HG03354 (cell line): ENCODE measurements around the gene C16orf95.

Source experiments
- ATAC-seq: cut with Tn5 transposase; IDR thresholded peaks from one replicate; pipeline ENCODE4 v1.9.1; 2021; ENCODE audit warnings: mild to moderate bottlenecking; ENCODE audit not compliant: unreplicated experiment, poor library complexity, severe bottlenecking

The C16orf95 gene

DNA sequence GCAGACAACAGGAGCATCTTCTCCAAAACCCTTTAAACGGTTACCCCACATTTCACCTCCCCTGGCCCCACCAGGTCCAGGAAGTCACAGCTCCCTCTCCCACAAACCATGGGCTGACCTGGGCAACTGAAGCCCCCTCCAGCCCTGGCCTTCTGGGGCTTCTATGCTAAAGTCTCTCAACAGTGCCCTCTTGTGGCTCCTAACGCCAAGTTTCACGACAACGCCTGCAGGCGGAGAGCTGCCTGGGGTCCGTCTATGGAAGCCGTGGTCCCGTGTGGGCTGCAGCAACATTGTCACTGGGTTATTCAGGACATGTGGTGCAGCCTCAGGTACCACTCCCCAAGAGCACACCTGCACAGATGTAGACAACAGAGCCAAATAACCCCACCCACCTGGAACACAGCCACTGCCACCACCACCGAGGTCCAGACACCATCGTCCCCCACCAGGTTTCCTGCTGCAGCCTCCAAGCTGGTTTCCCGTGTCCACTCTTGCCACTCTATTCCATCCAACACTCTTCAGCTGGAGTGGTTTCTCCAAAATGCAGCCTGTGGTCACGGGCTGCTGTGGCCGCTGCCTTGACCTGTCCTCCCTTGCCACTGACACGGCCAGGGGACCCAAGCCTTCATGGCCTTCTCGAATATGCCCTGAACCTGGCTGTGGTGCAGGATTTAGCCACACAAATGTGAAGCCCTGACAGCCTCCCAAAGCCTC, 19.1 kb downstream of the C16orf95 start:
- ATAC-seq: no peak

DNA sequence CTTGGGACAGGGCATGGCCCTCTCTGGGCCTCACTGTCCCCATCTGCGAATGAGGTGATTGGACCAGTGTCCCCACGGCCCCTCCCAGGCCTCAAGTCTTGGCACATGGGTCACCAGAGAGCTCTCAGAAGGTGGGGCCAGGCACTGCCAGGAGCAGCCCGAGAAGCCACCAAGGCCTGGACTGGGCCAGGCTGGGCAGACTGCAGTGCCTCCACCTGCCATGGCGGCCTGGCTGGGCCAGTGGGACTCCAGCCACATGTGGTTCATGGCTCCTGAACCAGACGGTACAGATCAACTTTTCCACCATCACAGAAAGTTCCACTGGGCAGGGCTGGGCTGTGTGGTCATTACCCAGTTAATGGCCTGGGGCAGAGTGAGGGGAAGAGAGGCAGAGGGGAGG, 19.8 kb downstream of the C16orf95 start:
- ATAC-seq: no peak

DNA sequence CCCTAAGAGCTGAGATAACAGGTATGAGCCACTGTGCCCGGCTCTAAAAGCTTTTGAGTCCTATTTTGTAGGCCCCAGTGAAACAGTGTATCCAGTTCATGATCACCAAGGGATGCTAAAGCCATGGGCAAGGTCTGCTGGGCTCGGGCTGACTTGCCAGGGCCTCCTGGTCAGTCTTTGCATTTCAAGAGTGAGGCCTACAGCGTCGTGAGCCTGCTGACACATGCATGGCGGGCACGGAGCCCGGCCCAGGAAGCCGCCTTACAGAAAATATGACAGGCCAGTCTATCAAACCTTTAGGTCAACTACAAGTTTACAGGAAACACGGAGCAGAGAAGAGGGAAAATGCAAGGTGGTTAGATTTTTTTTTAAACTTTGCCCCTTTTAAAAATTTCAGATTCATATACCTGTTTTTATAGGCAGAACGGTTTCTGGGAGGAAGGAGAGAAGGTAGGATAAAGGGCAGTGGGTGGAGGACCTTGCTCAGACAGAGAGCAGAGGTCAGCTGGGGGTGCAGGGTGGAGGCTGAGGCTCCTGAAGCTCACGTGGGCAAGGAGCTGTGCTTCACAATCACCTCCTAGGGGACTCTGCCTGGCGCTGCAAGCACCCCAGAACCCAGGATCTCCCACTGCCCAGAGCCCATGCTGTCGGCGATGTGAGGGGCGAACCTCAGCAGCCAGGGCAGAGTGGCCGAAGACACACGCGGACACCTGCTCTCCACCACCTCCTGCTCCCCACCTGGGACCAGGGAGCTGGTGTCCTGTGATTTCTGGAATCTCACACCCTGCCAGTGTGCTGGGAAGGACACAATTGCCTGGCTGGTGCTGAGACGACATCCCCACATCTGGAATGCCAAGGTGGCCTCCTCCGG, 21.3 kb downstream of the C16orf95 start:
- no peak for ATAC-seq

DNA sequence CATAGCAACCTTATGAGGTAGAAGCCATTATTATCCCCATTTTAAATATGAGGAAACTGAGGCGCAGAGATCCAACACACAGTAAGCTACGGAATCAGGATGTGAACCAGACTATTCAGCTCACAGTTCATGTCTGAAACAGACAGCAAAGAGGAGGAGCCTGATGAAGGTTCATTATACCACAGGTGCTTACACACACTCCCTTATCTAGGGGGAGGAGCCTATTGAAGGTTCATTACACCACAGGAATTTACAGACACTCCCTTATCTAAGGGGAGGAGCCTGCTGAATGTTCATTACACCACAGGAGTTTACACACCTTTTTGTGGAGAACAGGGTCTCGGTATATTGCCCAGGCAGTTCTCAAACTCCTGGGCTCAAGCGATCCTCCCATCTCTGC, 21.9 kb downstream of the C16orf95 start:
- no peak for ATAC-seq

DNA sequence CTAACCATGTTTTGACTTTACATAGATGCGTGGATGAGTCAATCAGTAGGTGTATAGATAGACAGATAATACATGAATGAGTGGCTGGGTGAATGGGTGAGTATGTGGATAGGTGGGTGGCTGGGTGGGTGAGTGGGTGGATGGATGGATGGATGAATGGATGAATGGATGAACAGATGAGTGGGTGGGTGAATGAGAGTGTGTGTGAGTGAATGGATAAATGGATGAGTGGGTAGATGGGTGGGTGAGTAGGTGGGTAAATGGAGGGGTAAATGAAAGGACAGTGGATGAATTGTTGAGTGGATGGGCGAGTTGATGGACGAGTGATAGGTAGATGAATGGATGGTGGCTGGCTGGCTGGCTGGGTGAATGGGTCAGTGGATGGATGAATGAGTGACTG, 23.2 kb downstream of the C16orf95 start:
- no peak for ATAC-seq

DNA sequence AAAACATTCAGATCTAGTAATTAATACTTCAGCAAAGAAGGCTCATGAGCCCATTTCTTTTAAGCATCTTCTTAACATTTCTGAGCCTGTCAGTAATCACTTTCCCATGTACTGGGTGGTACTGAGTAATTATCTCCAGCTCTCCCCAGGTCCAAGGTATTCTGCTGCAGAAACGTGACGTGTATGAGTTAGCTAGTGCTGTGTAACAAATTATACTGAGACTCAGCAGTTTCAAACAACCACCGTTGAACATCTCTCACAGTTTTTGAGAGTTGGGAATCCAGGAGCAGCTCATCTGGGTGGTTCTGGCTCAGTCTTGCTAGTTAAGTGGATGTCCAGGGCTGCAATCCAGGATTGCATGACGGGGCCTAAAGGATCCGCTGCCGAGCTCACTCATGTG, 25.2 kb downstream of the C16orf95 start:
- no peak for ATAC-seq

DNA sequence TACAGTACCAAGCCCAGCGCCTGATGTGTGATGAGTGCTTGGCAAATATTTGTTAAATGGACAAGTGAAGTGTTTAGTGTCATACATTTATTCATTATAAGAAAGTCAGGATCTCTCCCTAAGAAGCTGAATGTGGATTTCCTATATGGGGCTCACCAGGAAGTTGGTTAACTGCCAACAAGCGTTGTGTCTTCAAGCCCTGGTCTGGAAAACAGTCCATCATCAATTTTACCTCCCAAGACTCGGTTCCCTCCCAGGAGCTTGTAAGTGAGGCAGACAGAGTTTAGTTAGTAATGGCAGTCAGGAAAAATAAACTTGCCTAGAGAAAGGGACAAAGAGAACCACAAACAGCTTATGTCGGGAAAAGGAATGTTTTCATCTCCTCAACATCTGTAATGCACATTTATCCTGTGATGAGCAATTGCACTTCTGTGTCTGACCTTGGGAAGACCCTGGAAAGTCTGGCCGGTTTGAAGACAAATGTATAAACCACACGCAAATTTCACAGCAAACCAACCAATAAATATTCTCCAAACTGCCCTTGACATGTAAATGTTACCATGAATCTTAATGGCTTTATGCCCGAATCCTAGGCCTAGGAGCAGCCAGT, 28.3 kb downstream of the C16orf95 start:
- ATAC-seq: no peak

DNA sequence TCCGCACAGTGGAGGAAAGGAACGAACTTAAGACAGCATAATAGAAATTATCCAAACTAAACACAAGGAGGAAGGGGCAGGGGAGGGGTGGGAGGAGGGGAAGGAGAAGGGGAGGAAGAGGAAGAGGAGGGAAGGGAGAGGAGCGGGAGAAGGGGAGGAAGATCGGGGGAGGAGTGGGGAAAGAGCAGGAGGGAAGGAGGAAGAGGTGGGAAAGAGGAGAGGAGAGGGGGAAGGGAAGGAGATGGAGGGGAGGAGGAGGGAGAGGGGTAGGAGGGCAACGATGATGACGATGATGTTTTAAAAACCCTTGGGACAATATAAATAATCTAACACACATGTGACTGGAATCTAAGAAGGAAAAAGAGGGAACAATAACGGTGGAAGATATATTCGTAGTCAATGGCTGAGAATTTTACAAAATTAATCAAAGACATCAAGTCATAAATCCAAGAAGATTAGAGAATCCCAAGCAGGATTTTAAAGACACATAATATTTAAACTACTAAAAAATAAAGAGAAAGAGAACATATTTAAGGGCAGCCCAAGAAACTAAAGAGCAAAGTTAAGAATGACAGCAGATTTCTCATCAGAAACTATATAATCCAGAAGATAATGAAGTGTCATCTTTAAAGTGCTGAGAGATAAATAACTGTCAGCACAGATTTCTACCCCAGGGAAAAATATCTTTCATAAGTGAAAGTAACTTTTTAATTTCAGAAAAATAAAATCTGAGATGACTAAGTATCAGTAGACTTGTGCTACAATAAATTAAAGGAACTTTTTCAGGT, 30.2 kb downstream of the C16orf95 start:
- ATAC-seq: no peak

DNA sequence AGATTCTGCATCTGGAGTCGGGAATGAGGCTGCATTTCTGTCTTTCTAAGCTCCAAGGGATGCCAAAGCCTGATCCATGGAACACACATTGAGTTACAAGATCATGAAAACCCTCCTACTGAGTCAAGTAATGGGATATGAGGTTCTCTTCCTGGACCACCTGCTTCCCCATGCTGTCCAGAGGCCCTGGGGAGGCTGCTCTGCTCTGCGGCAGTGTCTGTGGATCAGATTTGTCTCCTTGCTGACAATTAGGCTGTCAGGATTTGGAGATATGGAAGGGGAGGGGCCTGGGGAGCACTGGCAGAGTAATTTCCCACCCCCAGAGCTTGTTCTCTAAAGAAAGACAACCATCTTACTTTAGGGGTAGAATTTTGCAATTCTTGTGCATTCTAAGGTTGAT, 33.0 kb downstream of the C16orf95 start:
- no peak for ATAC-seq

DNA sequence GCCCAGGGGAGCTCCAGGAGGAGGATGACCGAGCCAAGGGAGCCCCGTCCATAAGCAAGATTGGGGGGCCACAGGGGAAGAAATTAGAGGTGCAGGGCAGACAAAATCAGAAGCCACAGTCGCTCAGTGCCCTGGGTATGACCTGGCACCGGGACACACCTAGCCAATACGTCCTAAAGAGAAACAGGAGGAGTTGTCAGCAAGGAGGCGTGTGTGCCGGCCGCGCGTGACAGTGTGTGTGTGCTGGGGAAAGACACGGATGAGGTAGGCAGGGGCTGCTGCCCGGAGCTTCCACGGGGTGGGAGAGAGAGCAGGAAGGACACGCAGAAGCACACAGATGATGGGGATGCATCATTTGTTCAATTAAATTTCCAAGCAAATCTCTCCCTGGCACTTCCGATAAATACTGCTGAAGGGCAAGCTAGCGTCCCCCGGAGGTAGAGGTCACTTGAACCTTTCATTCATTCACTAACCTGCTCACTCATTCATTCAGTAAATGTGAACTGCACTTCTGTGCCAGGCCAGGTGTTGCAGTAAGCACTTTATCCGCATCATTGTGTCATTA, 38.0 kb downstream of the C16orf95 start:
- ATAC-seq: no peak

DNA sequence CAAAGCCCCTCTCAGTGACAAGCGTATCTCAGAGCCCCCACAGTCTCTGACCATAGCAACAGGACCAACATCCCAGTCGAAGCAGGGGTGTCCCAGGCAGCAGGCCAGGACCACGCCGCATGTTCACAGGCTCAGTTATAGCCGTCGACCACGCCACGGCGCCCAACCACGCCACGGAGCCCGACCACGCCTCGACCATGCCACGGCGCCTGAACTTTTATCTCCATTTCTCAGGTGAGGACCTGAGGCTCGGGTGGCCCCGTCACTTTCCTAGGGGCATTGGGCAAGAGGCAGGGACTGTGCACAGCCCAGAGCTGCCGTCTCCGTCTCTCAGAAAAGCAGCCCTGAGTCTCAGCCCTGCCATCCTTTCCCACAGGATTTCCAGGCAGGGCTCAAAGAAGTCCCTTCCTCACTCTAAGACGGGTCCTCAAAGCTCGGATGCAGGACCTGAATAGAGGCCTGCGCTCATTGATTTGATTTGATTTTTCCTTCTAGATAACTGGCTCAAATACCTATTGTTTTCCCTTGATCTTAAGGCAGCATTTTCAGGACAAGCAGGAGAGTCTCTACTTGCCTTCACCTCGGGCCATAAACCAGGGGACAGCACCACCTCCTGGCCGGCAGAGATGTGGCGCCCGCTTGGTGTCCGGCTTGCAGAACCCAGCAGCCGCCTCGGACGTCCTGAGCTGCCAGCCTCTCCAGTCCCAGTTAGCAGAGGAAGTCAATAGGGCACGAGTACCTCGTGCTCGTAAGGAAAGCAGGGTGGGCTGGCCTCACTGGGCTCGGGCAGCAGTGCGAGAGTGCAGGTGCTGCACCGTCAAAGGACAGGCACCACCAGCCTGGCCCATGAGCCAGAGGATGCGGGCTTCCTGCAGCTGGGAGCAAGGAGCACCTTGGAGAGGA, 38.8 kb downstream of the C16orf95 start:
- peak; percentile 52 for ATAC-seq

DNA sequence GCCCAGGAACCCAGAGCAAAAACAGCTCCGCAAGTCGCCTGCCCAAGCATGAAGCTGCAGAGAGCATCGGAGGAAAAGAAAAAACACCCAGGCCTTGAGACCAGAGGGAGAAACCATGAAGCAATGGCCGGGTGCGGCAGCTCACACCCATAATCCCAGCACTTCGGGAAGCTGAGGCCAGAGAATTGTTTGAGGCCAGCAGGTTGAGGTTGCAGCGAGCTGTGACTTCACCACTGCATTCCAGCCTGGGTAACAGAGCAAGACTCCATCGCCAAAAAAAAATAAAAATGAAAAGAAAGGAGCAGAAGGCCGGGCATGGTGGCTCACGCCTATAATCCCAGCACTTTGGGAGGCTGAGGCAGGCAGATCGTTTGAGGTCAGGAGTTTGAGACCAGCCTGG, 40.3 kb downstream of the C16orf95 start:
- ATAC-seq: no peak

DNA sequence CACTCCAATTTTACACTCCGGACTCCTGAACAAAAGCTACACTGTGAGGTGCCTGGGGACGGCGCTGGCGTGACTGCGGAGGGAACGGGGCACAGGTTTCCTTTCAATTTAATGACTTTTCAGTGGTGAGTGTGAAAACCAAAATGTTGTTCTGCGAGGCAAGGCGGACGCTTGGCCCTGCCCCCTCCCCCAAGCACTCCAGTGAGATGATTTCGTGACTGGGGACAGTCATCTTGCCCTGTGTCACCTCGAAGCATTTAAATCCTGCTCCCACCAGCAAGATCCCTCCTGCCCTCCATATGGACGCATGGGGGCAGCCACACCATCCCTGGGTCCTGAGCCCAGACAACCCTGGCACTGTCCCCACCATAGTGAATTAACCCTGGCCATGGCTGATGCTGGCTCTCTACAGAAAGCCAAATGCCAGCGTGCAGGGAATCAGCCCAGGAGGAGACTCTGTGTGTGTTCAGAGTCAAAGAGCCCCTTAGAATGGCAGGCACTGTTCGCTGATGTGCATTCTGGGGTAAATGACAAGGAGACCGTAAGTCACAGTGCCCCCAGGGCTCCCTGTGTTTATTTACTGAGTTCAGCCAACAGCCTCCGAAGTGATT, 41.0 kb downstream of the C16orf95 start:
- ATAC-seq: no peak

DNA sequence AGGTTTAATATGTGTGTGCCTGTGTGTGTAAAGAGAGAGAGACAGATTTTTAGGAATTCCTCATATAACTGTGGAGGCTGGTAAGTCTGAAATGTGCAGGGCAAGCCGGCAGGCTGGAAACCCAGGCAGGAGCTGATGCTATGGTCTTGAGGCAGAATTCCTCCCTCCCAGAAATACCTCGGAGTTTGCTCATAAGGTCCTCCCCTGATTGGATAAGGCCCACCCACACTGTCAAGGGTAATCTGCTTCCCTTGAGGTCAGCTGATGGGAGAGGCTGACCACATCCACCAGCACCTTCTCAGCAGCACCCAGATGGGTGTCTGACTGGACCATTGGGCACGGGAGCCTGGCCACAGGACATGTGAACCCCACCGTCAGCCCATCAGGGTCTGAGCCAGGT, 42.4 kb downstream of the C16orf95 start:
- no peak for ATAC-seq

DNA sequence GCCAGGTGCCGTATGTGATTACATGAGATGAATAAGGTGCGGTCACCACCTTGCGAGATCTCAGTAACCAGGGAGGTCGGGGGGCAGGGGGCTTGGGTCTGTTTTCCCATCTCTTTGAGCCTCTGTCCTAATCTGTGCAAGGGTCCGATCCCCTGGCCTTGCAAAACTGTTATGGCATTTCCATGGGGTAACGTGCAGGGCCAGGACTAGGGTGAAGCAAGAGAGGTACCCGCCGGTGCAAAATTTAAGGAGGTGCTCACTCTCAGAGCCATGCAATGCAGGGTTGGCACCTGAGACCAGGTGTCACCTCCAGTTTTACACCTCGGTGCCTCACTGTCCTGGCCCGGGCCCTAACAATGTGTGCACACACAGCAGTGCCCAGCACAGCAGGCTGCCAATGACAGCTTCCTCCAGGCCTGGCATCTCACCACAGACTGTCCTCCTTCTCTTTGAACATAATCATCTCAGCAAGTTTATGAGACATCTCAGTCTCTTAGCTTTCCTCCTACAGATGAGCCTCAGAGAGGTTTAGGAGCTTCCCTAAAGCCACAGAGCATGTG, 43.6 kb downstream of the C16orf95 start:
- ATAC-seq: no peak

DNA sequence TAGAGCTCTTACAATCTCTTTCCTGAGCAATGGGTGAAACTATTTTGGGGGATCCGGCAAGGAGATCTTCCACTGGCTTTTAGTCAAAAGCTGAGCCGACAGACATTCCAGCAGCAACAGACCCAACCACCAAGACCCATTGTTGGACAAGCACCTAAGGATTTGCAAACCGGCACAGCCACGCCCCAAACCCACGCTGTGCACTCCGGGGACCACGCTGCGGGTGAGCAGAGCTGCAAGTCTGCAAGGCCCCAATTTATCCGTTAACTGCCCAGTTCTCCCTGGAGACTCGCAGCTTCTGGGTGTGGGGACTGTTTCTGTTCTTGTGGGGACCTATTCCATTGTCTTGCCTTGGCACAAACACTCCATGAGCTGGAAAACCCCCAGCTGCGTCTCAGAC, 45.9 kb downstream of the C16orf95 start:
- no peak for ATAC-seq

DNA sequence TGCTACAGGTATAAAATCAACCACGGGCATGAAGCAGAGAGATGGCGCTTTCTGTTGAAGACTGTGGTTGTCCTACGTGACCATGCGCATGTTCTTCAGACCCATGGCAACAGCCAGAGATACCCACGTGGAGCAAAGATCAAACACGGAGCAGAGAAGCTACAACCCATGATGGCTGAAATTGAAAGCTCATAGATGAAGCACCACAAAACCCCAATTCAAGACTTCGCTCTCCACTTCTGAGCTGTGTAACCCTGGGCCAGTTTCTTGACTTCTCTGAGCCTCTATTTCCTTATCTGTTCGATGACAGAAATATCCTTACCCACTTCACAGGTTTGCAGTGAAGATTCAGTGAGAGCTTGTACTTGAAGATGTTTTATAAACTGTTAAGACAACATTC, 49.6 kb downstream of the C16orf95 start:
- no peak for ATAC-seq

DNA sequence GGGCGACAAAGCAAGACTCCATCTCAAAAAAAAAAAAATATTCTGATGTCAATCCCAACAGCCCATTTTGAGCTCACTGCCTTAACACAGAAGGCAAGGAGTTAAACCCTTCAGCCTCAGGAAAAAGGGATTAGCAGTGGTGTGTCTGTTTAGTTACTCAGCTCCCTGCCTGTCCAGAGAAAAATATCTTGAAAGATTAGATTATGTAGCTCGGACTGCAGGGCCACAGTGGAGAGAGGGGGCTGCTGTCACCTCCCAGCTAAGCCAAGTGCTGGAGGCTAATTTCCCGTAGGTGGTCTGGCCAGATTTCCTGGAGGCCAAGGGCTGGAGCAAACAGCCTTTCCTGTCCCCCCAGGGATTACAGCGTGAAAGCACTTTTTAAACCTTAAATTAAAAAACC, 50.3 kb downstream of the C16orf95 start:
- no peak for ATAC-seq
